ENCODE data around the gene CACHD1.

- TF ChIP-seq POLR2A (IDR thresholded peaks at IDR 0.05) = no peak
- TF ChIP-seq EP300 (IDR thresholded peaks at IDR 0.05; ENCODE audit: low read depth) = no peak
- no peak for TF ChIP-seq POLR2AphosphoS5 (IDR thresholded peaks at IDR 0.05)
- TF ChIP-seq CTCF (IDR thresholded peaks at IDR 0.05) = no peak
Observed at GRCh38 chr1:64427879-64428278, 42.0 kb upstream of the CACHD1 start.
